ENCODE results near the gene PCGF5.

DNA sequence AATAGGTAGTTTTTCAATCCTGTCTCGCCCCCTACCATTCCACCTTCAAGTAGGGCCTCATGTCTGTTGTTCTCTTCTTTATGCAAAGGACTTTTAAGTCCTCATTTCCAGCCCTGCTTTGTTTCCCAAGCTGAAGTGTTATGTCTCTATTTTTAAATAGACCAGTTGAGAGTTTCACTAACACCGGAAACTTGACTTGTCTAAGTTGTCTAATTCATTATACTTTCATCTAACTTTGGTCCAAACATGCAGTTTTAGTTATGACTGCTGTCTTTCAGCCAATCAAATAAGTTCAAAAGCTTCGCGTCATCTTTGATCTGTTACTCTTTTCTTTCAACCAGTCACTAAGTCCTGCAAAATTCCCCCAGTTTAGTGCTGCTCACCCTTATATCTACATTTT, 32.8 kb downstream of the PCGF5 start:
- no peak for TF ChIP-seq CTCF (IDR thresholded peaks at IDR 0.05)
- TF ChIP-seq POLR2A (IDR thresholded peaks at IDR 0.05), result no peak

Data from thyroid gland (tissue), 4 donors.